ENCODE measurements around the gene TXNRD2. TPM values are rescaled to one million over a fixed set of nuclear protein-coding genes. Genes with fewer than 3 reads are reported as not detected.

Gene TXNRD2
- total RNA-seq, 4 donors from 2014 or later, result 16.7 to 33.1 (median 20.3) TPM

GRCh38 chr22:19904174-19904856 is 37.3 kb downstream of the TXNRD2 start:
- peaks cover 0 to 91% of the 10 kb centered on the region in 2 donors for H3K36me3 ChIP-seq
- ATAC-seq, result no peak

GRCh38 chr22:19903513-19903912 is 38.1 kb downstream of the TXNRD2 start:
- no CpG with 5 or more reads among the region's 12 CpGs for WGBS, 2 donors (ENCODE audit: low coverage in 1 of 2)
- no peaks in the 10 kb centered on the region for H3K4me1 ChIP-seq
- peaks cover 0 to 95% of the 10 kb centered on the region in 2 donors for H3K36me3 ChIP-seq
- no peak for TF ChIP-seq POLR2A (IDR thresholded peaks at IDR 0.05)
- TF ChIP-seq EP300 (IDR thresholded peaks at IDR 0.05), result no peak
- no peak for TF ChIP-seq POLR2AphosphoS5 (IDR thresholded peaks at IDR 0.05)
- no peak for TF ChIP-seq CTCF (IDR thresholded peaks at IDR 0.05)
- H3K4me3 ChIP-seq, result no peak overlapping the region
- no peaks in the 10 kb centered on the region for H3K9me3 ChIP-seq
- no peak overlapping the region for H3K27ac ChIP-seq
- no peak for ATAC-seq
- H3K27me3 ChIP-seq, result no peaks in the 10 kb centered on the region

More at GRCh38 chr22:19904174-19904856, 37.3 kb downstream of the TXNRD2 start:
- Histone ChIP-seq H3K27ac (no peak overlapping the region), H3K4me3 (no peak overlapping the region), H3K27me3 (no peaks in the 10 kb centered on the region), H3K4me1 (no peaks in the 10 kb centered on the region), H3K9me3 (no peaks in the 10 kb centered on the region)
- no peak for TF ChIP-seq CTCF (IDR thresholded peaks at IDR 0.05)
- no peak for TF ChIP-seq POLR2AphosphoS5 (IDR thresholded peaks at IDR 0.05)
- no peak for TF ChIP-seq EP300 (IDR thresholded peaks at IDR 0.05)
- no peak for TF ChIP-seq POLR2A (IDR thresholded peaks at IDR 0.05)
- WGBS, 2 donors (ENCODE audit: low coverage in 1 of 2), result 86% methylated on average over 4 of the region's 16 CpGs; no CpG with 5 or more reads in 1 of the 2 donors

GRCh38 chr22:19903031-19903430 is 38.6 kb downstream of the TXNRD2 start:
- Histone ChIP-seq H3K27ac (no peak overlapping the region), H3K27me3 (no peaks in the 10 kb centered on the region), H3K36me3 (peaks cover 0 to 95% of the 10 kb centered on the region in 2 donors), H3K4me1 (no peaks in the 10 kb centered on the region), H3K4me3 (no peak overlapping the region), H3K9me3 (no peaks in the 10 kb centered on the region)
- no CpG with 5 or more reads among the region's 9 CpGs for WGBS, 2 donors (ENCODE audit: low coverage in 1 of 2)
- TF ChIP-seq POLR2A (IDR thresholded peaks at IDR 0.05), result no peak
- no peak for TF ChIP-seq POLR2AphosphoS5 (IDR thresholded peaks at IDR 0.05)
- TF ChIP-seq CTCF (IDR thresholded peaks at IDR 0.05), result no peak
- no peak for TF ChIP-seq EP300 (IDR thresholded peaks at IDR 0.05)
- no peak for ATAC-seq

GRCh38 chr22:19902245-19902715 is 39.3 kb downstream of the TXNRD2 start:
- H3K4me1 ChIP-seq, result no peaks in the 10 kb centered on the region
- no peaks in the 10 kb centered on the region for H3K27me3 ChIP-seq
- no peaks in the 10 kb centered on the region for H3K9me3 ChIP-seq
- no peak for TF ChIP-seq EP300 (IDR thresholded peaks at IDR 0.05)
- TF ChIP-seq POLR2A (IDR thresholded peaks at IDR 0.05), result no peak
- no peak for TF ChIP-seq POLR2AphosphoS5 (IDR thresholded peaks at IDR 0.05)
- TF ChIP-seq CTCF (IDR thresholded peaks at IDR 0.05), result no peak
- peaks cover 0 to 95% of the 10 kb centered on the region in 2 donors for H3K36me3 ChIP-seq
- WGBS, 2 donors (ENCODE audit: low coverage in 1 of 2), result 75% methylated on average over 1 of the region's 7 CpGs; no CpG with 5 or more reads in 1 of the 2 donors
- no peak overlapping the region for H3K27ac ChIP-seq
- H3K4me3 ChIP-seq, result no peak overlapping the region
- ATAC-seq, result no peak
